Erythroblast (primary cell): ENCODE results near the gene IDE.

Experiments
- DNase-seq, 2 experiments: peaks; one replicate each; lab custom pipeline; 2025; lab: John Stamatoyannopoulos, UW
- GATA1 ChIP-seq: IDR thresholded peaks from 2 replicates; pipeline ENCODE4 v1.6.1; 2011; ENCODE audit warnings: low read depth, mild to moderate bottlenecking, control low read depth, low read length, moderate library complexity
- POLR2A ChIP-seq: IDR thresholded peaks from 2 replicates; pipeline ENCODE4 v1.6.1; 2011; ENCODE audit warnings: mild to moderate bottlenecking, low read length

Gene IDE

DNA sequence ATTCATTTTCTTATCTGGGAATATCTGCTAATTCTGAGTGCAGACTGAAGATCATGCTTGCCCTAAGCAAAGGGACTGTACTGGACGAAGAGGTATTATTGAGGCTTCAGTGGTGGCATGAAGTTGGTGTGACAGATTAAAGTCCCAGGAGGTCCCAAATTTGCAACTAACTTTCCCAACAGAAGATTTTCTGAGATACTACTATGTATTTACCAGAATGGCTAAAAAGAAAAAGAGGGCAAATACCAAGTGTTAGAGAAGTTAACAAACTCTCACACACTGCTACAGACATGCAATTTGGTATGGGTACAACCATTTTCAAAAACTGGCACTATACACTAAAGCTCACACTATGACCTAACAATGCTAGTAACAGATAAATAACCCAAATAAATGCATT, 28.3 kb downstream of the IDE start:
- no peak for DNase-seq
- no peak for TF ChIP-seq GATA1
- TF ChIP-seq POLR2A: no peak

DNA sequence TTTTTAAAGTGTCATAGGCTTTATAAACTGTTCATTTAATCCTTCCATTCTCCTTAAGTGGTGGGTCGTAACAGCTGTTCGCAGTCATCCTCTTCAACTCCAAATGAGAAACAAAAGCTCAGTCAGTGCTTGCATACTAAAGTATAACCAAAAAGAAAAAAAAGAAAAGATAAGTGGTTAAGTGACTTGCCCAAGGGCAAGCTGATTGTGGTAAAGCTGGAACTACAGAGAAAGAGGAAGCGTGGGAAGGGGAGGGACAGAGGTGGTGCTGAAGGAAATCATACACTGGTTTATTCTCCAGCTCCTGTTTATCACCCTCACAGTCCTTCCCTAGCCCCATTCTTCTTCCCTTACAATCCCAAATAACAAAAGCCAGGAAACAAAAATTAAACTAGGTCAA, 29.6 kb downstream of the IDE start:
- DNase-seq: no peak
- no peak for TF ChIP-seq POLR2A
- TF ChIP-seq GATA1: no peak

DNA sequence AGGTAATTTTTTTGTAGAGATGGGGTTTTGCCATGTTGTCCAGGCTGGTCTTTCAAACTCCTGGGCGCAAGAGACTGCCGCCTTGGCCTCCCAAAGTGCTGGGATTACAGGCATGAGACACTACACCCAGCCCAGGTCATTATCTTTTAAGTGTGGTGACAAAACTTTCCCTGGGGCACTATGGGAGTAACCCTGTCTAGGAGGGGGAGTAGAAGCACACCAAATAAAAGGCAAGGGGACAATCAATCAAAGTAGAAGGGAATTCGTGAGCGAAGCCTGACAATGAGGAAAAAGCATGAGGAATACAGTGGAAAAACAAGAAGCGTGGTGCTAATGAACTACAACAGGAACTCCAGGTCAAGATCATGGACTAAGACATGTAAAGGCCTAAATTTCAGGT, 31.4 kb downstream of the IDE start:
- no peak for TF ChIP-seq GATA1
- no peak for TF ChIP-seq POLR2A
- DNase-seq: no peak

DNA sequence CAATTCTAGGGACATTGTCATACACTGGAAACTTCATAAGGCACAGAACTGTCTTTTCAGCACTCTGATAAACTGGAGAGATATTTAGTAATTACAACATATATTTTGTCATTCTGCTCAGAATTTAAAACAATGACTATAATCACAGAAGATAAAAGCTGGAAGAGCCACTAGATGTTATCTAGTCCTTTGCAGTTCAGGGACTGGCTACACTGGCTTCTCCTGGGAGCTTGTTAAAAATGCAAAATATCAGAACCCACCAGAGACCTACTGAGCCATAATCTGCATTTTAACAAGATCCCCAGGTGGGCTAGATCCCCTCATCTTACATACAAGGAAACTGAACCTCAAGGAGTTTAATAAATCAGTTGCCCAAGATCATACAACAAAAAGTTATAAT, 32.3 kb downstream of the IDE start:
- no peak for TF ChIP-seq POLR2A
- no peak for TF ChIP-seq GATA1
- no peak for DNase-seq

DNA sequence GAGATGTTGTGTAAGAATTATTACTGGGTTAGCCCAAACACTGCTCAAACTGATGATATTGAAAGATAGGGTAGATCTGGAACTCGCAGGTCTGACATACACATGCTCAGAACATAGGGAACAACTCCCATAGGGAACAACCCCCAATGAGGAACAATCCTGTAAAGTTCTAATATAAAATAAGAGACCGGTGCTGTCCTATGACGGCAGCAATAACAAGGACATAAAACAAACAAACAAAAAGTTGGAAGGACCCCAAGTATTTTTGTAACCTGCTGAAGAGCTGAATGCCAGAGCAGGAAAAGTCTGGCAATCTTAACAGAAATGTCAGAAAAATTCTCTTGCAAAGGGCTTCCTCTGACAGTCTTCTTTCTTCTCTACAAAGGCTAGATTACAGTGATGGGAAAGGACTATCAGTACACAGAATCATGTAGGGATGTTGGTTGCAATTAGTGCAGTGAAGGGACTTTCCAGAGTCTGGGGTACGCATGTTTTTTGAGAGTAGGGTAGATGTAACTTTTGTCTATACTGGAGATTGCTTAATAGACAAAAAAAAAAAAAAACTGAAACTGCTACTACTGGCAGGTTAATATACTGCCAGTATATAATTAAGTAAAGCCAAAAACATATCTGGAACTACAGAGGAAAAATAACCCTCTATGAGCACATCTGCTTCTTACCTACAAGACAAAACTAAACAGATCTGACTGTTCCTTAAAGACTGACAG, 35.5 kb downstream of the IDE start:
- no peak for DNase-seq

DNA sequence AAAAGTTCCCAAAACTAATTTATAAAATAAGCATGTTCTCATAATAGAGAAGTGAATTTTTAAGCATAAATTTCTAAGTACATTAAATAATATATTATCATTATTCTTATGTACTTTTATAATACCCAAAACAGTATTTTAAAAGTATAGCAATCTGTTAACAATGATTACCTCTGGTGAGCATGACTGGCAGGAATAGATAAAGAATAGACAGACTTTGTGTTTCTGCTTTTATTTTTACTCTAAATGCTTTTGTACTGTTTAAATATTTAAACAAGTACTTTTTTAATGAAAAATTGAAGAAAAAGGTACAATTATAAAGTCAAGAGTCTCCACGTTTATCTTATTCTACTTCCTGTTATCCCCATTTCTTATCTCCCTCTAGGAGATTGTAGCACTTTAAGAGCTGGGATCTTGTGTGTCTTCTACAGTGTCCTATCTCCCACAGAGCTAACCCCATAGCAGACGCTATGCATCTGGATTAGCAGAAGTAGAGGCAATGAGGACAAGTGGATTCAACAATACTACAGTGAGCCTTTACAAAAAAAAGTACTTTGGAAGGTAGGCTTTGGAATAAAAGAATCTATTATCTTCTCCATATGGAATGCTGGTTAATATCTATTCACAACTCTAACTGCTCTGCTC, 42.9 kb downstream of the IDE start:
- DNase-seq: peak; percentile 54 to 77
- TF ChIP-seq POLR2A: no peak
- no peak for TF ChIP-seq GATA1

More for the DNA sequence above, 35.5 kb downstream of the IDE start:
- no peak for TF ChIP-seq GATA1
- TF ChIP-seq POLR2A: no peak

DNA sequence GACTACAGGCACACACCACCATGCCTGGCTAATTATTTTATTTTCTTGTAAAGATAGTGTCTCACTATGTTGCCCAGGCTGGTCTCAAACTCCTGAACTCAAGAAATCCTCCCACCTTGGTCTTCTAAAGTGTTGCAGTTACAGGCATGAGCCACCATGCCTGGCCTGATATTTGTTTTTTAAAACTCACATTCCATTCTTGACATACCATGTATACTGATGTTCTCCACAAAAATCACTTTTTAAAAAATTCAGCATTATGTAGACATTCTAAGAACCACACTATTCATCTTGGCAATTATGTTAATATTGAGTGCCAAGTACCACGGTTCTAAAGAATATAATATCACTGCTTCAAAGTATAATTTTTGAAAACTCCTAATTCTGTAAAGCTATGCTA, 43.5 kb downstream of the IDE start:
- TF ChIP-seq POLR2A (no peak), GATA1 (no peak)
- DNase-seq: no peak

DNA sequence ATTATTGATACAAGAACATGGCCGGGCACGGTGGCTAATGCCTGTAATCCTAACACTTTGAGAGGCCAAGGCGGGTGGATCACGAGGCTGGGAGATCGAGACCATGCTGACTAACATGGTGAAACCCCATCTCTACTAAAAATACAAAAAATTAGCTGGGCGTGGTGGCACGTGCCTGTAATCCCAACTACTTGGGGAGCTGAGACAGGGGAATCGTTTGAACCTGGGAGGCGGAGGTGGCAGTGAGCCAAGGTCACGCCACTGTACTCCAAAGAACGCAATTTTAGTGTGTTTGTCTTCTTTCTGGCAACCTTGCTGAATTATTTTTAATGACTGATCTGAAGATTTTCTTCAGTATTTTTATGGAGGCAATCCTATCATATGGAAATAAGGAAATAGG, 46.2 kb downstream of the IDE start:
- TF ChIP-seq POLR2A (no peak), GATA1 (no peak)
- no peak for DNase-seq

DNA sequence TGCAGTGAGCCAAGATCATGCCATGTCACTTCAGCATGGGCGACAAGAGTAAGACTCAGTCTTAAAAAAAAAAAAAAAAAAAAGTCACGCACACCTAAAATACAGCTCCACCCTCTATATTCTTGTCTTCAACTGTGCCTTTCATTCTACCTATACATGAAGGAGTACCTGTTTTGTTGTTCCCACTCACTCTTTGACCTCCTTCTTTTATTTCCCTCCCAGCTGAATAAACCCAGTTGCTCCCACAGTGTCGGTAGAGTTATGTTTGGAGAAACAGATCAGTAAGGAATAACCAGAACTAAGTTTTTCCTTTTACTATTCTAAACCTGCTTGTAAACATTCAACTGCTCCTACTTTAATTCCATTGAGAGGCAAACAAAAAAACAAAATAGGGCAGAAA, 50.3 kb downstream of the IDE start:
- TF ChIP-seq GATA1 (no peak), POLR2A (no peak)
- DNase-seq: no peak

DNA sequence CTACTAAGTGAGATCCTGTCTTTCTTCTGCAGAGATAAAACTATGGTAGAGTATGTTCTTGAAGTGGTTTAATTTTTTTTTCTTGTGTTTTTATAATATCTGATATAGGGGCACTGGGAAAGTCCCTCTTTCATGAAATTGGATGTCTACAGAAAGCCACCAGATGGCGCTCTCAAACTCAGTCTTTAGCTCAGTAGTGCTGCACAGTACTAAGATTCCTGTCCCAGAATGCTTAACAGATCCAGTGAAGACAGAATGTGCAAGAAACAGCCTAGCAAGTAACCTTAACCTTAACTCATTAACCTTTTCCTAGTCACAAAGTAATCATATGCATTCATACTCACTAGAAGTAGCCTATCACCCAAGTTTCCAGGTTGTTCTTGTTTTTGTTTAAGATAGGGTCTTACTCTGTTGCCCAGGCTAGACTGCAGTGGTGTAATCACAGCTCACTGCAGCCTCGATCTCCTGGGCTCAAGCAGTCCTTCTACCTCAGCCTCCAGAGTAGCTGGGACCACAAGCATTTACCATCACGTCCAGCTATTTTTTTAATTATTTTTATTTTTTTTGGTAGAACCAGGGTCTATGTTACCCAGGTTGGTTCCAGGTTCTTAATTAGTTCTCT, 56.7 kb downstream of the IDE start:
- DNase-seq: peak; percentile 85 to 90

DNA sequence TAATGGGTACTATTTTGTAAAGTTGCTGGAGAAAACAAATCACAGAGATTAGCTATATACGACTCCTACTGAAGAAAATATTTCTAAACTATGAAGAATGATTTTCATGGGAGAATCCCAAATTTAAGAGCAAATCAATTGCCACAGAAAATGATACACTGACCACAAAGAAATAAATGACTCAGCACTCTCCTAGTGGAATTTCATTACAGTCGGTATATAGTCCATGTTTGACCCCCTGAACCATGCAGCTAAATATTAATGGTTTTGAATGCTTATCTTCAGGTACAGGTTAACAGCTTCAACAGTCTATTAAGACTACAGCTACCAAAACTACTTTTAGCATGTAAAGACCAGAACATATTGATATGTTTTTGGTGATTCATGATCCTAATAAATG, 65.0 kb downstream of the IDE start:
- no peak for DNase-seq
- no peak for TF ChIP-seq POLR2A

More for the DNA sequence above, 56.7 kb downstream of the IDE start:
- no peak for TF ChIP-seq GATA1
- TF ChIP-seq POLR2A: no peak

DNA sequence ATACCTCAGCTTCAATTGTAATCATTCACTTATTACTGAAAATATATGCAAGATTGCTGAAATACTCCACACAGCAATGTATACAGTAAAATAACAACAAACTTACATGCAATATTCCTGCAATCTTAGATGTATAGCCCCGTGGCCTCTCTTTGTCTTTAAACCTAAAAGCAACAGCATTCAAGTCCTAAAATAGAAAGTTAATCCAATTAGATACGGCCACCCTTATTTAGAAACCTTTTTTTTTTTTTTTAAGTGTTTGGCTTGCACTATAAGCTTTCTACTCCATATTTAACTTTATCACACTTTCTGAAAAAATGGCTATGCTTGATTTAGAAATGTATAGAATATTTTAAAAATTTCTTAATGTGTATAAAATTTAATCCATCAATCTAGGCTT, 67.6 kb downstream of the IDE start:
- DNase-seq: no peak
- TF ChIP-seq GATA1: no peak
- no peak for TF ChIP-seq POLR2A

DNA sequence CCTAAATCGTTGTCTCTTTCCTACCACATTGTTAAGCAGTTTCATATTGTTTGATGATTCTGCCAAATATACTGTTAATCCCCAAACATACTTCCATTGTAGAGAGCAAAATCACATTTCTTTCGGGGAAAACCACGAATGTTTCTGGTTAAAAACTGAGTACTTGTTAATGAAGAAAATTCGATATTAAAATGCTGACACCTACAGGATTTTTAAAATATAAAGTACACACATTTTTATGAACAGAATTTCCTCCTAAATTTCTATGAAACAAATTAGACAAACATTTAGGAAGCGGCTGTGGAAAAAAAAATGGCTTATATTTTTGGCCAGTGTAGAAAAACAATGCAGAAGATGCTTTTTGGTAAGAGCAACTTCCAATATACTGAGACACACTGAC, 68.8 kb downstream of the IDE start:
- TF ChIP-seq POLR2A (no peak), GATA1 (no peak)
- no peak for DNase-seq

DNA sequence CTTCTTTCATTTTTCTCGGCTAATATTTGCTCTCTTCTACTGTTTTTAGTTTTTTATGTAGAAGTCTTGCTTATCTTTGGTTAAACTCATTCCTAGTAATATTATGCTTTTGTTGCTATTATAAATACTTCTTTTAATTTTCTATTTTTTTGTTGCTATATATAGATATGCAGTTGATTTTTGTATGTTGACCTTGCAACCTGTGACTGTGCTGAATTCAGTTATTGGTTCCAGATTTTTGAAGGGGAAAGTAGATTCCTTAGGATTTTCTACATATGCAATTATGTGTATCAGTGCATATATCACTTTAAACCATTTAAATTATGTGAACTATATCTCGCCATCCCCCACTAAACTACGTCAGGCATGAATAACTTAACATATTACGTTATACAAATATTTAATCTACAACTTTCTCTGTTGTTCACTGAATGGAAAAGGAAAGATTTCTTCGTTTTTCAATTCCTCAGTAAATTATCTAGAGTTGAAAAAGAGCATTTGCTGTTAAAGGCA, 71.5 kb downstream of the IDE start:
- no peak for DNase-seq
- no peak for TF ChIP-seq POLR2A
- no peak for TF ChIP-seq GATA1
